ENCODE measurements around the gene PBXIP1. TPM values are rescaled to one million over a fixed set of nuclear protein-coding genes. Genes with fewer than 3 reads are reported as not detected.

PBXIP1 gene
- total and polyA plus RNA-seq, 2 of the 13 experiments (the other 11 are each of a cell fraction or from before 2014, with no cell fraction given): 16.3 to 31.9 TPM

DNA sequence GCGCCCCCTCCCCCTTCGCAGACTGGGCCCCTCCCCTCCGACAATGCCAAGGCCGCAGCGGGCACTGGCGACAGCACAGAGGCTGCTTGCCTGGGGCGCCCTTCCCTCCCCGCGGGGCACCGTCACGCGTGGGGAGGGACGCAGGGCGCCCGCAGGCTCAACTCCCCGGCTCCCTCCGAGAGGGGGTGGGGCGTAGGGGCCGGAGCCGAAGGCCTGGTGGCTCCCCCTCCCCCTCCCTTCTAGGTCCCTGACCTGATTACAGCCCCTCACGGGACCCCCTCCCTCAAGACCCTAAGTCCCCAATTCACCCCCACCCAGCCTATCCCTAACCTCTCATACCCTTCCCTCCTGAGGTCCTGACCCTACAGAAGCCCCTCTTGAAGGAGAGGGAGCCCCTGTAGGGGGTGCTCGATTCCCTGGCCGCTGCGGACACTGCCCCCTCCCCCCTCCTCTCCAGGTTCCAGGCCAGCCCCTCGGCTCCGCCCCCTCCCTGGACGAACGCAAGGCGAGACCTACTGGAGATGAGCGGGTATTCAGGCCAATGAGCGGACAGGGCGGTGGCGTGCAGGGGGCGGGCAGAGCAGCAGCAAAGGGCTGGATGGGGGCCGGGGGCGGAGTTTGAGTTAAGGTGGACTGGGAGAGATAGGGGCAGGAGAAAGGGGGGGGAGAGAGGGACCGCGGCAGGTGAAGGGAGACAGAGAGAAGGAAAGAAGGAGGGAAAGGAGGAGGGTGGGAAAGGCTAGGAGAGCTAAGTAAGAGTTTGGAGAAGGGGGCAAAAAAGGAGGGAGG, 46.0 kb upstream of the PBXIP1 start (continued):
- peak; percentile 57; the same call in 1 of the 2 replicates for TF ChIP-seq PAXIP1 (CRISPR knock-in tag; conservative IDR thresholded peaks at IDR 0.05)
- TF ChIP-seq, protein P1, sequence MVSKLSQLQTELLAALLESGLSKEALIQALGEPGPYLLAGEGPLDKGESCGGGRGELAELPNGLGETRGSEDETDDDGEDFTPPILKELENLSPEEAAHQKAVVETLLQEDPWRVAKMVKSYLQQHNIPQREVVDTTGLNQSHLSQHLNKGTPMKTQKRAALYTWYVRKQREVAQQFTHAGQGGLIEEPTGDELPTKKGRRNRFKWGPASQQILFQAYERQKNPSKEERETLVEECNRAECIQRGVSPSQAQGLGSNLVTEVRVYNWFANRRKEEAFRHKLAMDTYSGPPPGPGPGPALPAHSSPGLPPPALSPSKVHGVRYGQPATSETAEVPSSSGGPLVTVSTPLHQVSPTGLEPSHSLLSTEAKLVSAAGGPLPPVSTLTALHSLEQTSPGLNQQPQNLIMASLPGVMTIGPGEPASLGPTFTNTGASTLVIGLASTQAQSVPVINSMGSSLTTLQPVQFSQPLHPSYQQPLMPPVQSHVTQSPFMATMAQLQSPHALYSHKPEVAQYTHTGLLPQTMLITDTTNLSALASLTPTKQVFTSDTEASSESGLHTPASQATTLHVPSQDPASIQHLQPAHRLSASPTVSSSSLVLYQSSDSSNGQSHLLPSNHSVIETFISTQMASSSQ (IDR thresholded peaks at IDR 0.05; ENCODE audit: low read depth): peak; percentile 19; the same call in 1 of the 2 replicates
- TF ChIP-seq, protein P1 (CRISPR knock-in tag; IDR thresholded peaks at IDR 0.05; ENCODE audit: borderline replicate concordance): no peak
- peak; percentile 64; the same call in 1 of the 2 replicates for TF ChIP-seq NFKB2 (CRISPR knock-in tag; IDR thresholded peaks at IDR 0.05; ENCODE audit: borderline replicate concordance)
- no peak for TF ChIP-seq ZNF12 (CRISPR knock-in tag; IDR thresholded peaks at IDR 0.05)
- TF ChIP-seq KIAA2018 (CRISPR knock-in tag; IDR thresholded peaks at IDR 0.05; ENCODE audit: borderline replicate concordance): no peak
- TF ChIP-seq ZXDC (CRISPR knock-in tag; IDR thresholded peaks at IDR 0.05): no peak
